HepG2 (cell line): ENCODE measurements around the gene CCNG1. TPM values are rescaled to one million over a fixed set of nuclear protein-coding genes. Genes with fewer than 3 reads are reported as not detected.

ENCODE experiments used
- ADNP ChIP-seq: sonication (generic); formaldehyde crosslinking; IDR thresholded peaks from 2 replicates; pipeline ENCODE4 v1.4.0; 2020; ENCODE audit warnings: missing genetic modification reagents
- ARNTL ChIP-seq: sonication (generic); formaldehyde crosslinking; IDR thresholded peaks from 2 replicates; pipeline ENCODE4 v1.4.0; 2020; ENCODE audit warnings: mild to moderate bottlenecking, missing genetic modification reagents
- ATF3 ChIP-seq: sonication (generic); formaldehyde crosslinking; IDR thresholded peaks from 2 replicates; pipeline ENCODE4 v1.4.0; 2020; ENCODE audit warnings: missing genetic modification reagents
- CHD2 ChIP-seq: IDR thresholded peaks from 2 replicates; pipeline ENCODE4 v1.6.1; 2011; ENCODE audit warnings: low read depth, low read length, improper control_type of control experiment
- FOSL2 ChIP-seq: sonication (generic); formaldehyde crosslinking; IDR thresholded peaks from 2 replicates; pipeline ENCODE4 v1.4.0; 2020; ENCODE audit warnings: missing genetic modification reagents
- GLI4 ChIP-seq: sonication (generic); formaldehyde crosslinking; IDR thresholded peaks from 2 replicates; pipeline ENCODE4 v1.5.1; 2020; ENCODE audit warnings: missing genetic modification reagents, mild to moderate bottlenecking, moderate library complexity, borderline replicate concordance
- GTF3A ChIP-seq: sonication (generic); formaldehyde crosslinking; conservative IDR thresholded peaks from 2 replicates; pipeline ENCODE4 v1.4.0; 2020; ENCODE audit warnings: mild to moderate bottlenecking, missing genetic modification reagents
- HBP1 ChIP-seq: IDR thresholded peaks from 2 replicates; pipeline ENCODE4 v1.6.1; 2016; ENCODE audit warnings: low read depth, control low read depth
- HDAC2 ChIP-seq: sonication (generic); formaldehyde crosslinking; IDR thresholded peaks from 2 replicates; pipeline ENCODE4 v1.4.0; 2020; ENCODE audit warnings: missing genetic modification reagents
- JUNB ChIP-seq: sonication (generic); formaldehyde crosslinking; IDR thresholded peaks from 2 replicates; pipeline ENCODE4 v1.8.0; 2022; ENCODE audit warnings: missing genetic modification reagents, mild to moderate bottlenecking, borderline replicate concordance
- KDM1A ChIP-seq: IDR thresholded peaks from 2 replicates; pipeline ENCODE4 v1.6.1; 2016; ENCODE audit warnings: missing compliant biosample characterization
- MBNL3 ChIP-seq: fragments of 250-450 bp; sonication (Bioruptor Pico); conservative IDR thresholded peaks from 2 replicates; pipeline ENCODE4 v1.8.0; 2022; ENCODE audit warnings: mild to moderate bottlenecking, inconsistent platforms
- MLX ChIP-seq: IDR thresholded peaks from 2 replicates; pipeline ENCODE4 v1.6.1; 2016
- PCBP1 ChIP-seq: fragments of 200-400 bp; formaldehyde crosslinking; IDR thresholded peaks from 2 replicates; pipeline ENCODE4 v1.6.1; 2017; ENCODE audit warnings: mild to moderate bottlenecking, low read depth, low read length, borderline replicate concordance
- PRDM4 ChIP-seq: sonication (generic); formaldehyde crosslinking; IDR thresholded peaks from 2 replicates; pipeline ENCODE4 v1.9.0; 2021; ENCODE audit warnings: missing genetic modification reagents, borderline replicate concordance
- RFX5 ChIP-seq: IDR thresholded peaks from 2 replicates; pipeline ENCODE4 v1.6.1; 2011; ENCODE audit warnings: low read depth, low read length, improper control_type of control experiment
- SAFB2 ChIP-seq: sonication (generic); formaldehyde crosslinking; IDR thresholded peaks from 2 replicates; pipeline ENCODE4 v1.5.1; 2020; ENCODE audit warnings: missing genetic modification reagents, low read depth, mild to moderate bottlenecking, borderline replicate concordance
- SMAD9 ChIP-seq: sonication (generic); formaldehyde crosslinking; IDR thresholded peaks from 2 replicates; pipeline ENCODE4 v1.5.1; 2020; ENCODE audit warnings: mild to moderate bottlenecking, missing genetic modification reagents
- YEATS4 ChIP-seq: sonication (generic); formaldehyde crosslinking; IDR thresholded peaks from 2 replicates; pipeline ENCODE4 v1.4.0; 2020; ENCODE audit warnings: missing genetic modification reagents, borderline replicate concordance
- ZBTB1 ChIP-seq: sonication (generic); formaldehyde crosslinking; IDR thresholded peaks from 2 replicates; pipeline ENCODE4 v1.4.0; 2020; ENCODE audit warnings: missing genetic modification reagents, borderline replicate concordance
- ZKSCAN1 ChIP-seq: fragments of 150-350 bp; IDR thresholded peaks from 2 replicates; pipeline ENCODE4 v1.6.1; 2014; ENCODE audit warnings: low read length
- ZNF362 ChIP-seq: sonication (generic); formaldehyde crosslinking; IDR thresholded peaks from 2 replicates; pipeline ENCODE4 v1.4.0; 2020; ENCODE audit warnings: missing genetic modification reagents, mild to moderate bottlenecking, borderline replicate concordance
- ZNF703 ChIP-seq: sonication (generic); formaldehyde crosslinking; IDR thresholded peaks from 2 replicates; pipeline ENCODE4 v1.5.1; 2020; ENCODE audit warnings: missing genetic modification reagents, mild to moderate bottlenecking, moderate library complexity, borderline replicate concordance
- ZNF761 ChIP-seq: sonication (generic); formaldehyde crosslinking; conservative IDR thresholded peaks from 2 replicates; pipeline ENCODE4 v1.4.0; 2020; ENCODE audit warnings: mild to moderate bottlenecking, missing genetic modification reagents
- ZNF816 ChIP-seq: sonication (generic); formaldehyde crosslinking; IDR thresholded peaks from 2 replicates; pipeline ENCODE4 v1.8.0; 2022; ENCODE audit warnings: missing genetic modification reagents, mild to moderate bottlenecking, borderline replicate concordance
- polyA plus RNA-seq, 8 experiments: library from polyadenylated mRNA; depleted of rRNA in 3 of 8; stranded (reverse) in 7 of 8; unstranded in 1 of 8; fragments of >200 nt; fragmentation: Illumina TruSeq in 4 of 8; extraction: Trizol in 4 of 8; gene quantifications; 2 replicates each; pipeline versions ENCODE4 v1.2.1 to v1.2.3, GENCODE V29; 2011 to 2016; ENCODE audit warnings: low read depth in 4 of 8, missing spikeins in 1 of 8, mixed read lengths in 1 of 8; ENCODE audit not compliant: insufficient read depth in 1 of 8
- total RNA-seq, 5 experiments: library from RNA; depleted of rRNA; stranded (reverse); fragments of >200 nt; fragmentation: Illumina TruSeq; extraction: Trizol; gene quantifications; 2 replicates each; pipeline ENCODE4 v1.2.3, GENCODE V29; 2016; ENCODE audit warnings: low read depth in 1 of 5

The CCNG1 gene
- total and polyA plus RNA-seq, 2 of the 13 experiments (the other 11 are each of a cell fraction or from before 2014, with no cell fraction given) = 181 to 353 TPM

- TF ChIP-seq PCBP1 (no peak), FOSL2 (CRISPR knock-in tag) (peak; percentile 23), ZNF816 (peak; percentile 94), YEATS4 (CRISPR knock-in tag) (peak; percentile 82), ARNTL (peak; percentile 70), HDAC2 (CRISPR knock-in tag) (peak; percentile 65), CHD2 (no peak), PRDM4 (CRISPR knock-in tag) (no peak), MBNL3 (CRISPR knock-in tag) (no peak), GLI4 (peak; percentile 78; the same call in 1 of the 2 replicates), JUNB (CRISPR knock-in tag) (no peak), ZBTB1 (CRISPR knock-in tag) (no peak), HBP1 (CRISPR knock-in tag) (peak; percentile 39; the same call in 1 of the 2 replicates), SMAD9 (0 out of 2 replicates have a peak, but pooled peaks have one; percentile 62), ADNP (CRISPR knock-in tag) (no peak), SAFB2 (CRISPR knock-in tag) (no peak), GTF3A (CRISPR knock-in tag) (no peak), ZNF761 (0 out of 2 replicates have a peak, but pooled peaks have one; percentile 53), RFX5 (no peak), KDM1A (no peak), ATF3 (no peak), ZNF703 (CRISPR knock-in tag) (no peak), ZKSCAN1 (no peak), MLX (CRISPR knock-in tag) (no peak), ZNF362 (CRISPR knock-in tag) (no peak; the same call in 1 of the 2 replicates)
These were observed 22.6 kb downstream of the CCNG1 start, which contains the start of gene NUDCD2 (continued) for GRCh38 chr5:163459819-163460561.
